Measurements from ENCODE around the gene YWHAQ. TPM values are rescaled to one million over a fixed set of nuclear protein-coding genes. Genes with fewer than 3 reads are reported as not detected.

Gene YWHAQ
- total RNA-seq (2014; rRNA removed; shearing (Covaris generic); ENCODE audit: low replicate concordance) = 496 and 587 TPM in 2 replicates

GRCh38 chr2:9630736-9631552, at the start of gene YWHAQ:
TSS of gene YWHAQ (minus strand) at chr2:9630997. CDS start at chr2:9630452, 545 bp downstream.
- in situ Hi-C loops (cut with HindIII; ENCODE audit: low pct_unique_long_range_greater_than_20kb, low sequenced_read_pairs) = no loop called here
- DNase-seq (ENCODE audit: low read depth) = peak; percentile 99

GRCh38 chr2:9680082-9680481, 49.3 kb upstream of the YWHAQ start:
- in situ Hi-C loops (cut with HindIII; ENCODE audit: low pct_unique_long_range_greater_than_20kb, low sequenced_read_pairs) = no loop called here
- no peak for DNase-seq (ENCODE audit: low read depth)

GRCh38 chr2:9679218-9679617, 48.4 kb upstream of the YWHAQ start:
- in situ Hi-C loops (cut with HindIII; ENCODE audit: low pct_unique_long_range_greater_than_20kb, low sequenced_read_pairs) = no loop called here
- no peak for DNase-seq (ENCODE audit: low read depth)

GRCh38 chr2:9678544-9678943, 47.7 kb upstream of the YWHAQ start:
- in situ Hi-C loops (cut with HindIII; ENCODE audit: low pct_unique_long_range_greater_than_20kb, low sequenced_read_pairs) = no loop called here
- DNase-seq (ENCODE audit: low read depth) = no peak

- peak; percentile 90 for DNase-seq (ENCODE audit: low read depth)
- in situ Hi-C loops (cut with HindIII; ENCODE audit: low pct_unique_long_range_greater_than_20kb, low sequenced_read_pairs) = no loop called here
Measured at GRCh38 chr2:9675415-9676351, 44.9 kb upstream of the YWHAQ start.

GRCh38 chr2:9674891-9675414, 44.2 kb upstream of the YWHAQ start:
- in situ Hi-C loops (cut with HindIII; ENCODE audit: low pct_unique_long_range_greater_than_20kb, low sequenced_read_pairs) = no loop called here
- DNase-seq (ENCODE audit: low read depth) = no peak

GRCh38 chr2:9673914-9674481, 43.2 kb upstream of the YWHAQ start:
- no peak for DNase-seq (ENCODE audit: low read depth)
- in situ Hi-C loops (cut with HindIII; ENCODE audit: low pct_unique_long_range_greater_than_20kb, low sequenced_read_pairs) = no loop called here

GRCh38 chr2:9668687-9669345, 38.0 kb upstream of the YWHAQ start:
- in situ Hi-C loops (cut with HindIII; ENCODE audit: low pct_unique_long_range_greater_than_20kb, low sequenced_read_pairs) = no loop called here
- DNase-seq (ENCODE audit: low read depth) = no peak

- no peak for DNase-seq (ENCODE audit: low read depth)
- in situ Hi-C loops (cut with HindIII; ENCODE audit: low pct_unique_long_range_greater_than_20kb, low sequenced_read_pairs) = no loop called here
Measured at GRCh38 chr2:9667826-9668225, 37.0 kb upstream of the YWHAQ start.

GRCh38 chr2:9666306-9666705, 35.5 kb upstream of the YWHAQ start:
- DNase-seq (ENCODE audit: low read depth) = no peak
- in situ Hi-C loops (cut with HindIII; ENCODE audit: low pct_unique_long_range_greater_than_20kb, low sequenced_read_pairs) = no loop called here

GRCh38 chr2:9665898-9666297, 35.1 kb upstream of the YWHAQ start:
- DNase-seq (ENCODE audit: low read depth) = no peak
- in situ Hi-C loops (cut with HindIII; ENCODE audit: low pct_unique_long_range_greater_than_20kb, low sequenced_read_pairs) = no loop called here

GRCh38 chr2:9664365-9664764, 33.6 kb upstream of the YWHAQ start:
- no peak for DNase-seq (ENCODE audit: low read depth)
- in situ Hi-C loops (cut with HindIII; ENCODE audit: low pct_unique_long_range_greater_than_20kb, low sequenced_read_pairs) = no loop called here

GRCh38 chr2:9663008-9663879, 32.4 kb upstream of the YWHAQ start:
- in situ Hi-C loops (cut with HindIII; ENCODE audit: low pct_unique_long_range_greater_than_20kb, low sequenced_read_pairs) = no loop called here
- no peak for DNase-seq (ENCODE audit: low read depth)

- no peak for DNase-seq (ENCODE audit: low read depth)
- in situ Hi-C loops (cut with HindIII; ENCODE audit: low pct_unique_long_range_greater_than_20kb, low sequenced_read_pairs) = no loop called here
Measured at GRCh38 chr2:9661261-9661660, 30.5 kb upstream of the YWHAQ start.

- no peak for DNase-seq (ENCODE audit: low read depth)
- in situ Hi-C loops (cut with HindIII; ENCODE audit: low pct_unique_long_range_greater_than_20kb, low sequenced_read_pairs) = no loop called here
Measured at GRCh38 chr2:9660781-9661180, 30.0 kb upstream of the YWHAQ start.

GRCh38 chr2:9660154-9660553, 29.4 kb upstream of the YWHAQ start:
- in situ Hi-C loops (cut with HindIII; ENCODE audit: low pct_unique_long_range_greater_than_20kb, low sequenced_read_pairs) = no loop called here
- no peak for DNase-seq (ENCODE audit: low read depth)

- in situ Hi-C loops (cut with HindIII; ENCODE audit: low pct_unique_long_range_greater_than_20kb, low sequenced_read_pairs) = no loop called here
- DNase-seq (ENCODE audit: low read depth) = peak; percentile 82
Measured at GRCh38 chr2:9658972-9659371, 28.2 kb upstream of the YWHAQ start.

All from Caki2 (cell line).